GM23338 (cell line): Measurements from ENCODE around the gene COL9A3. TPM values are rescaled to one million over a fixed set of nuclear protein-coding genes. Genes with fewer than 3 reads are reported as not detected.

ENCODE experiments used
- ATAC-seq: fragments of 200-7000 bp; cut with Tn5 transposase; 3 replicates; pipeline ENCODE4 v1.9.1; 2020
- DNase-seq: peaks from one replicate; pipeline ENCODE4 v3.0.0-alpha.2; 2015; ENCODE audit warnings: low spot score
- H2AFZ ChIP-seq: fragments of 200-600 bp; sonication (generic); 2 replicates; pipeline ENCODE4 v1.8.0; 2016; ENCODE audit warnings: antibody characterized with exemption, mild to moderate bottlenecking, moderate library complexity
- H3F3A ChIP-seq: fragments of 200-600 bp; sonication (generic); replicated peaks from 2 replicates; pipeline ENCODE4 v1.8.0; 2017; ENCODE audit warnings: antibody characterized with exemption, mixed run types, low read depth
- H3K27ac ChIP-seq: fragments of 200-600 bp; sonication (generic); 2 replicates; pipeline ENCODE4 v1.6.1; 2016; ENCODE audit warnings: low read depth
- H3K27me3 ChIP-seq: fragments of 200-600 bp; sonication (generic); 2 replicates; pipeline ENCODE4 v1.8.0; 2016; ENCODE audit warnings: mild to moderate bottlenecking, mixed run types, moderate library complexity; ENCODE audit not compliant: insufficient read depth
- H3K36me3 ChIP-seq: fragments of 200-600 bp; sonication (generic); 2 replicates; pipeline ENCODE4 v1.8.0; 2016; ENCODE audit warnings: mild to moderate bottlenecking; ENCODE audit not compliant: insufficient read depth
- H3K4me1 ChIP-seq: fragments of 200-600 bp; sonication (generic); 2 replicates; pipeline ENCODE4 v1.8.0; 2016; ENCODE audit warnings: mild to moderate bottlenecking, moderate library complexity; ENCODE audit not compliant: insufficient read depth
- H3K4me2 ChIP-seq: fragments of 200-600 bp; sonication (generic); 2 replicates; pipeline ENCODE4 v1.7.1; 2017; ENCODE audit warnings: mixed run types
- H3K4me3 ChIP-seq: fragments of 200-600 bp; sonication (generic); 2 replicates; pipeline ENCODE4 v1.6.1; 2016; ENCODE audit warnings: mixed run types
- H3K79me2 ChIP-seq: fragments of 200-600 bp; sonication (generic); replicated peaks from 2 replicates; pipeline ENCODE4 v1.8.0; 2017; ENCODE audit warnings: mild to moderate bottlenecking; ENCODE audit not compliant: insufficient read depth
- H3K9me2 ChIP-seq: fragments of 200-600 bp; sonication (generic); 2 replicates; pipeline ENCODE4 v1.8.0; 2017; ENCODE audit not compliant: insufficient read depth
- H4K20me1 ChIP-seq: fragments of 200-600 bp; sonication (generic); replicated peaks from 2 replicates; pipeline ENCODE4 v1.8.0; 2017; ENCODE audit warnings: mild to moderate bottlenecking; ENCODE audit not compliant: insufficient read depth
- H3K27ac Mint-ChIP-seq: 2 replicates; pipeline ENCODE4 v1.8.0; 2020; ENCODE audit warnings: inconsistent platforms, mild to moderate bottlenecking, moderate library complexity, mixed read lengths
- H3K27me3 Mint-ChIP-seq: 3 replicates; pipeline ENCODE4 v1.8.0; 2022; ENCODE audit warnings: low read depth, mild to moderate bottlenecking, moderate library complexity, mixed read lengths, inconsistent platforms; ENCODE audit not compliant: insufficient read depth, poor library complexity
- H3K36me3 Mint-ChIP-seq: 3 replicates; pipeline ENCODE4 v1.8.0; 2021; ENCODE audit warnings: low read depth, mild to moderate bottlenecking, inconsistent platforms, moderate library complexity, mixed read lengths
- H3K4me1 Mint-ChIP-seq: 3 replicates; pipeline ENCODE4 v1.8.0; 2020; ENCODE audit warnings: mild to moderate bottlenecking, inconsistent platforms, mixed read lengths
- H3K4me3 Mint-ChIP-seq: 3 replicates; pipeline ENCODE4 v1.8.0; 2021; ENCODE audit warnings: moderate library complexity, mild to moderate bottlenecking, inconsistent platforms, mixed read lengths
- H3K9me3 Mint-ChIP-seq: 3 replicates; pipeline ENCODE4 v1.8.0; 2020; ENCODE audit warnings: moderate library complexity, mild to moderate bottlenecking, inconsistent platforms, mixed read lengths
- EZH2 ChIP-seq: fragments of 200-600 bp; sonication (generic); IDR thresholded peaks from one replicate; pipeline ENCODE4 v1.8.0; 2017; ENCODE audit warnings: antibody characterized with exemption, mild to moderate bottlenecking, low read depth; ENCODE audit not compliant: unreplicated experiment
- EZH2phosphoT487 ChIP-seq: fragments of 200-600 bp; sonication (generic); IDR thresholded peaks from one replicate; pipeline ENCODE4 v1.8.1; 2018; ENCODE audit warnings: antibody characterized with exemption; ENCODE audit not compliant: unreplicated experiment
- NANOG ChIP-seq: IDR thresholded peaks from 2 replicates; pipeline ENCODE4 v1.6.1; 2016; ENCODE audit warnings: antibody characterized with exemption, borderline replicate concordance
- STAT1 ChIP-seq: IDR thresholded peaks from one replicate; pipeline ENCODE4 v1.6.1; 2016; ENCODE audit warnings: antibody characterized with exemption; ENCODE audit not compliant: unreplicated experiment
- ZNF114 ChIP-seq: fragments of 250-450 bp; sonication (Bioruptor Pico); IDR thresholded peaks from 2 replicates; pipeline ENCODE4 v1.5.0; 2020; ENCODE audit warnings: mild to moderate bottlenecking, moderate library complexity
- ZNF331 ChIP-seq: fragments of 250-450 bp; sonication (Bioruptor Pico); IDR thresholded peaks from 2 replicates; pipeline ENCODE4 v1.5.0; 2020; ENCODE audit warnings: low read depth, mild to moderate bottlenecking, moderate library complexity
- polyA plus RNA-seq: library from polyadenylated mRNA; unstranded; fragments of >200 nt; fragmentation: Nextera tagmentation; extraction: Ambion mirVana; gene quantifications from 2 replicates; pipeline ENCODE4 v1.2.1, GENCODE V29; 2016
- total RNA-seq: library from RNA; depleted of rRNA; stranded (reverse); fragments of >200 nt; shearing (Covaris generic); gene quantifications from 2 replicates; pipeline ENCODE4 v1.2.3, GENCODE V29; 2014
- TF ChIP-seq, protein P1 (sequence below): IDR thresholded peaks from one replicate; pipeline ENCODE4 v1.6.1; 2018; ENCODE audit warnings: antibody characterized with exemption; ENCODE audit not compliant: unreplicated experiment
- TF ChIP-seq, protein P2 (sequence below): fragments of 250-450 bp; sonication (Bioruptor Pico); IDR thresholded peaks from 2 replicates; pipeline ENCODE4 v1.5.0; 2020; ENCODE audit warnings: mild to moderate bottlenecking, moderate library complexity
- TF ChIP-seq, protein P3 (sequence below): IDR thresholded peaks from 2 replicates; pipeline ENCODE4 v1.6.1; 2016; ENCODE audit warnings: antibody characterized with exemption

COL9A3 gene
- total and polyA plus RNA-seq, 2 experiments from 2014 or later = 74.9 to 113 TPM

DNA sequence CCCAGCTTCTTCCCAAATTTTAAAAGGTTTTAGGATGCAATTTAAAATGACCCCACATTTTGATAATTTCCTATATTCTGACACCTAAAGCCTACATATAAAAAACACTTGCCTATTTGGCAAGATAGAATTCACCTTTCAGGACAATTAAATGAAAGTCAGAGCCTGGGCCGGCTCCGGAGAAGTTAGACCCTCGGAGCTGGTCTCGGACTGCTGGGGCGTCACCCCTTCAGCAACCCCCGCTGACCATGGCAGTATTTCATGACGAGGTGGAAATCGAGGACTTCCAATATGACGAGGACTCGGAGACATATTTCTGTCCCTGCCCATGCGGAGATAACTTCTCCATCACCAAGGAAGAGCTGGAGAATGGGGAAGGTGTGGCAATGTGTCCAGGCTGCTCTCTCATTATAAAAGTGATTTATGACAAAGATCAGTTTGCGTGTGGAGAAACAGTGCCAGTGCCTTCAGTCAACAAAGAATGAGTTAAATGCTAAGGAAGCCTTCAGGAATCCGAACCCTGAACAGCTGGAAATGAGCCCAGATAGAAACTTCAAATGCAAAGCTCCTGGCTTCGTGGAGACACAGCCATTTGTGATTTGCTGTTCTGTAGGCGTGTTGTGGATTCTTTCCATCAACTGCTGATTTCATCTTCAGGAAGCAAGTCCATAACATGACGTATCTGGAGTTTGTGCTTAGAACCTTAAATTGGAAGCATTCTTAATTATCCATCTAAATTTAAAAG lies 28.7 kb downstream of the COL9A3 start:
- H3K27me3 ChIP-seq = no peaks in the 10 kb centered on the region
- TF ChIP-seq, protein P1, sequence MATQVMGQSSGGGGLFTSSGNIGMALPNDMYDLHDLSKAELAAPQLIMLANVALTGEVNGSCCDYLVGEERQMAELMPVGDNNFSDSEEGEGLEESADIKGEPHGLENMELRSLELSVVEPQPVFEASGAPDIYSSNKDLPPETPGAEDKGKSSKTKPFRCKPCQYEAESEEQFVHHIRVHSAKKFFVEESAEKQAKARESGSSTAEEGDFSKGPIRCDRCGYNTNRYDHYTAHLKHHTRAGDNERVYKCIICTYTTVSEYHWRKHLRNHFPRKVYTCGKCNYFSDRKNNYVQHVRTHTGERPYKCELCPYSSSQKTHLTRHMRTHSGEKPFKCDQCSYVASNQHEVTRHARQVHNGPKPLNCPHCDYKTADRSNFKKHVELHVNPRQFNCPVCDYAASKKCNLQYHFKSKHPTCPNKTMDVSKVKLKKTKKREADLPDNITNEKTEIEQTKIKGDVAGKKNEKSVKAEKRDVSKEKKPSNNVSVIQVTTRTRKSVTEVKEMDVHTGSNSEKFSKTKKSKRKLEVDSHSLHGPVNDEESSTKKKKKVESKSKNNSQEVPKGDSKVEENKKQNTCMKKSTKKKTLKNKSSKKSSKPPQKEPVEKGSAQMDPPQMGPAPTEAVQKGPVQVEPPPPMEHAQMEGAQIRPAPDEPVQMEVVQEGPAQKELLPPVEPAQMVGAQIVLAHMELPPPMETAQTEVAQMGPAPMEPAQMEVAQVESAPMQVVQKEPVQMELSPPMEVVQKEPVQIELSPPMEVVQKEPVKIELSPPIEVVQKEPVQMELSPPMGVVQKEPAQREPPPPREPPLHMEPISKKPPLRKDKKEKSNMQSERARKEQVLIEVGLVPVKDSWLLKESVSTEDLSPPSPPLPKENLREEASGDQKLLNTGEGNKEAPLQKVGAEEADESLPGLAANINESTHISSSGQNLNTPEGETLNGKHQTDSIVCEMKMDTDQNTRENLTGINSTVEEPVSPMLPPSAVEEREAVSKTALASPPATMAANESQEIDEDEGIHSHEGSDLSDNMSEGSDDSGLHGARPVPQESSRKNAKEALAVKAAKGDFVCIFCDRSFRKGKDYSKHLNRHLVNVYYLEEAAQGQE = no peak
- TF ChIP-seq EZH2 = no peak
- TF ChIP-seq, protein P2, sequence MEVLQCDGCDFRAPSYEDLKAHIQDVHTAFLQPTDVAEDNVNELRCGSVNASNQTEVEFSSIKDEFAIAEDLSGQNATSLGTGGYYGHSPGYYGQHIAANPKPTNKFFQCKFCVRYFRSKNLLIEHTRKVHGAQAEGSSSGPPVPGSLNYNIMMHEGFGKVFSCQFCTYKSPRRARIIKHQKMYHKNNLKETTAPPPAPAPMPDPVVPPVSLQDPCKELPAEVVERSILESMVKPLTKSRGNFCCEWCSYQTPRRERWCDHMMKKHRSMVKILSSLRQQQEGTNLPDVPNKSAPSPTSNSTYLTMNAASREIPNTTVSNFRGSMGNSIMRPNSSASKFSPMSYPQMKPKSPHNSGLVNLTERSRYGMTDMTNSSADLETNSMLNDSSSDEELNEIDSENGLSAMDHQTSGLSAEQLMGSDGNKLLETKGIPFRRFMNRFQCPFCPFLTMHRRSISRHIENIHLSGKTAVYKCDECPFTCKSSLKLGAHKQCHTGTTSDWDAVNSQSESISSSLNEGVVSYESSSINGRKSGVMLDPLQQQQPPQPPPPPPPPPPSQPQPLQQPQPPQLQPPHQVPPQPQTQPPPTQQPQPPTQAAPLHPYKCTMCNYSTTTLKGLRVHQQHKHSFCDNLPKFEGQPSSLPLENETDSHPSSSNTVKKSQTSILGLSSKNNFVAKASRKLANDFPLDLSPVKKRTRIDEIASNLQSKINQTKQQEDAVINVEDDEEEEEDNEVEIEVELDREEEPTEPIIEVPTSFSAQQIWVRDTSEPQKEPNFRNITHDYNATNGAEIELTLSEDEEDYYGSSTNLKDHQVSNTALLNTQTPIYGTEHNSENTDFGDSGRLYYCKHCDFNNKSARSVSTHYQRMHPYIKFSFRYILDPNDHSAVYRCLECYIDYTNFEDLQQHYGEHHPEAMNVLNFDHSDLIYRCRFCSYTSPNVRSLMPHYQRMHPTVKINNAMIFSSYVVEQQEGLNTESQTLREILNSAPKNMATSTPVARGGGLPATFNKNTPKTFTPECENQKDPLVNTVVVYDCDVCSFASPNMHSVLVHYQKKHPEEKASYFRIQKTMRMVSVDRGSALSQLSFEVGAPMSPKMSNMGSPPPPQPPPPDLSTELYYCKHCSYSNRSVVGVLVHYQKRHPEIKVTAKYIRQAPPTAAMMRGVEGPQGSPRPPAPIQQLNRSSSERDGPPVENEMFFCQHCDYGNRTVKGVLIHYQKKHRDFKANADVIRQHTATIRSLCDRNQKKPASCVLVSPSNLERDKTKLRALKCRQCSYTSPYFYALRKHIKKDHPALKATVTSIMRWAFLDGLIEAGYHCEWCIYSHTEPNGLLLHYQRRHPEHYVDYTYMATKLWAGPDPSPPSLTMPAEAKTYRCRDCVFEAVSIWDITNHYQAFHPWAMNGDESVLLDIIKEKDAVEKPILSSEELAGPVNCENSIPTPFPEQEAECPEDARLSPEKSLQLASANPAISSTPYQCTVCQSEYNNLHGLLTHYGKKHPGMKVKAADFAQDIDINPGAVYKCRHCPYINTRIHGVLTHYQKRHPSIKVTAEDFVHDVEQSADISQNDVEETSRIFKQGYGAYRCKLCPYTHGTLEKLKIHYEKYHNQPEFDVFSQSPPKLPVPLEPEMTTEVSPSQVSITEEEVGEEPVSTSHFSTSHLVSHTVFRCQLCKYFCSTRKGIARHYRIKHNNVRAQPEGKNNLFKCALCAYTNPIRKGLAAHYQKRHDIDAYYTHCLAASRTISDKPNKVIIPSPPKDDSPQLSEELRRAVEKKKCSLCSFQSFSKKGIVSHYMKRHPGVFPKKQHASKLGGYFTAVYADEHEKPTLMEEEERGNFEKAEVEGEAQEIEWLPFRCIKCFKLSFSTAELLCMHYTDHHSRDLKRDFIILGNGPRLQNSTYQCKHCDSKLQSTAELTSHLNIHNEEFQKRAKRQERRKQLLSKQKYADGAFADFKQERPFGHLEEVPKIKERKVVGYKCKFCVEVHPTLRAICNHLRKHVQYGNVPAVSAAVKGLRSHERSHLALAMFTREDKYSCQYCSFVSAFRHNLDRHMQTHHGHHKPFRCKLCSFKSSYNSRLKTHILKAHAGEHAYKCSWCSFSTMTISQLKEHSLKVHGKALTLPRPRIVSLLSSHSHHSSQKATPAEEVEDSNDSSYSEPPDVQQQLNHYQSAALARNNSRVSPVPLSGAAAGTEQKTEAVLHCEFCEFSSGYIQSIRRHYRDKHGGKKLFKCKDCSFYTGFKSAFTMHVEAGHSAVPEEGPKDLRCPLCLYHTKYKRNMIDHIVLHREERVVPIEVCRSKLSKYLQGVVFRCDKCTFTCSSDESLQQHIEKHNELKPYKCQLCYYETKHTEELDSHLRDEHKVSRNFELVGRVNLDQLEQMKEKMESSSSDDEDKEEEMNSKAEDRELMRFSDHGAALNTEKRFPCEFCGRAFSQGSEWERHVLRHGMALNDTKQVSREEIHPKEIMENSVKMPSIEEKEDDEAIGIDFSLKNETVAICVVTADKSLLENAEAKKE (CRISPR knock-in tag) = no peak
- no peak for TF ChIP-seq EZH2phosphoT487
- TF ChIP-seq ZNF114 (CRISPR knock-in tag) = no peak
- no peak for TF ChIP-seq ZNF331 (CRISPR knock-in tag)
- TF ChIP-seq, protein P3, sequence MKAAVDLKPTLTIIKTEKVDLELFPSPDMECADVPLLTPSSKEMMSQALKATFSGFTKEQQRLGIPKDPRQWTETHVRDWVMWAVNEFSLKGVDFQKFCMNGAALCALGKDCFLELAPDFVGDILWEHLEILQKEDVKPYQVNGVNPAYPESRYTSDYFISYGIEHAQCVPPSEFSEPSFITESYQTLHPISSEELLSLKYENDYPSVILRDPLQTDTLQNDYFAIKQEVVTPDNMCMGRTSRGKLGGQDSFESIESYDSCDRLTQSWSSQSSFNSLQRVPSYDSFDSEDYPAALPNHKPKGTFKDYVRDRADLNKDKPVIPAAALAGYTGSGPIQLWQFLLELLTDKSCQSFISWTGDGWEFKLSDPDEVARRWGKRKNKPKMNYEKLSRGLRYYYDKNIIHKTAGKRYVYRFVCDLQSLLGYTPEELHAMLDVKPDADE = no peak
- TF ChIP-seq NANOG = no peak
- no peak for TF ChIP-seq STAT1
- 0 out of 2 replicates have a peak, but pooled peaks cover 10% of the 10 kb centered on the region for H3F3A ChIP-seq
- ATAC-seq (no peak), DNase-seq (no peak)
- H2AFZ ChIP-seq = no peak overlapping the region
- H3K79me2 ChIP-seq = 0 out of 2 replicates have a peak, but pooled peaks cover 5% of the 10 kb centered on the region
- no peaks in the 10 kb centered on the region; the same call in none of the 2 replicates for H4K20me1 ChIP-seq
- H3K4me1 ChIP-seq = 0 out of 2 replicates have a peak, but pooled peaks cover 4% of the 10 kb centered on the region
- H3K36me3 ChIP-seq = peaks cover 4% of the 10 kb centered on the region; the same call in 1 of the 2 replicates
- Mint-ChIP-seq H3K36me3 (peaks cover 38% of the 10 kb centered on the region), H3K4me3 (no peak overlapping the region), H3K27me3 (peaks cover 11% of the 10 kb centered on the region), H3K27ac (no peak overlapping the region), H3K4me1 (peaks cover 16% of the 10 kb centered on the region), H3K9me3 (no peaks in the 10 kb centered on the region)
- H3K27ac ChIP-seq = no peak overlapping the region
- H3K9me2 ChIP-seq = no peaks in the 10 kb centered on the region
- H3K4me3 ChIP-seq = no peak overlapping the region
- H3K4me2 ChIP-seq = no peak overlapping the region
